Right cardiac atrium (tissue), 5 donors: ENCODE results near the gene GPR180. TPM values are rescaled to one million over a fixed set of nuclear protein-coding genes. Genes with fewer than 3 reads are reported as not detected.

ENCODE experiments used
- ATAC-seq, 2 donors: fragments of 200-7000 bp; cut with Tn5 transposase; one replicate each; pipeline versions ENCODE4 v1.8.0 to v1.9.1; 2020; ENCODE audit warnings: moderate library complexity in 2 of 2, mild to moderate bottlenecking in 1 of 2
- DNase-seq, 3 donors: peaks; one replicate each; pipeline ENCODE4 v3.0.0-alpha.2; 2020
- H3K27ac ChIP-seq: one replicate; pipeline ENCODE4 v1.5.1; 2013; ENCODE audit warnings: mild to moderate bottlenecking, low read length, control low read depth, moderate library complexity
- H3K27me3 ChIP-seq: one replicate; pipeline ENCODE4 v1.6.1; 2013; ENCODE audit not compliant: control insufficient read depth, insufficient read depth
- H3K4me1 ChIP-seq: one replicate; pipeline ENCODE4 v1.6.1; 2013; ENCODE audit warnings: low read length; ENCODE audit not compliant: control insufficient read depth, insufficient read depth
- H3K4me3 ChIP-seq: one replicate; pipeline ENCODE4 v1.5.1; 2013; ENCODE audit warnings: low read length, control low read depth
- H3K9me3 ChIP-seq: one replicate; pipeline ENCODE4 v1.6.1; 2013; ENCODE audit warnings: low read length; ENCODE audit not compliant: control insufficient read depth
- WGBS: extraction: QIAGEN DNeasy Blood & Tissue Kit; methylation state at CpG from one replicate; pipeline ENCODE4 v1.1.7; 2013; 5-methylcytosine and 5-hydroxymethylcytosine counted together
- intact Hi-C, 4 donors: fragments of 100-400 bp; cut with DNase I; formaldehyde crosslinking; loops; one replicate each; pipeline versions ENCODE4 v1.11.0 to v1.14.0; 2022 to 2023
- polyA plus RNA-seq: library from polyadenylated mRNA; stranded (reverse); fragments of 200-250 nt; gene quantifications from one replicate; pipeline ENCODE4 v1.2.3, GENCODE V29; 2013
- total RNA-seq, 4 donors: library from RNA; stranded (reverse); fragmentation: NEBNext Ultra II Directional; extraction: Animal tissue kit (Norgen Biotek cat#: 25700); gene quantifications; one replicate each; pipeline ENCODE4 v1.2.1, GENCODE V29; 2021
- donor health status: healthy with polysubstance abuse.
- donor health status: DM: no; HTN: yes; CAD: no.
- donor health status: DM: no; HTN: no; CAD: no.
- donor health status: DM: no; HTN: yes; CAD: no; lungs with severe emphysema.
- donor health status: DM: yes; HTN: yes; CAD: no.

GPR180 gene
- total and polyA plus RNA-seq, 5 donors, result 1.6 to 4.8 (median 4.1) TPM

DNA sequence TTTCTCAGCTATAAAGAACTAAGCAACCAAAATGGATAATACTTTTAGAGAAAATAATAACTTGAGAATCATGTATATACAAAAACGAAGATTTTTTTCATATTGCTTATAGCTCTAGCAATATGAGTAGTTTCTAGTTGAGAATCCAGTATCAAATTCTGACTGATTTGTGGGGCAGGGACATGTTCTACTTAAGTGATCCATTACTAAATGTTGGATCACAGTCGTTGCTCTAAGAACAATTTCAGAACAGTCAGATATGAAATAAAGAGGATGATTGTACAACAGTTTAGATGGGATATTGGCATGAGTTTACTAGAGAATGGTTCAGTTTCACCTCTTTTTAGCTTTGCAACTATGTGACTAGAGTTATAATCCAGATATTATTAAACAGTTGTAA, 70.7 kb downstream of the GPR180 start:
- Histone ChIP-seq H3K27me3 (no peaks in the 10 kb centered on the region), H3K4me1 (no peaks in the 10 kb centered on the region), H3K27ac (no peak overlapping the region), H3K4me3 (no peak overlapping the region), H3K9me3 (no peaks in the 10 kb centered on the region)
- intact Hi-C loops, result no loop called here
- WGBS, result 77% methylated on average over 2 of the region's 2 CpGs
- DNase-seq (no peak), ATAC-seq (no peak)

- H3K4me3 ChIP-seq, result no peak overlapping the region
- intact Hi-C loops, result no loop called here
- H3K27me3 ChIP-seq, result no peaks in the 10 kb centered on the region
- WGBS, result 58% methylated on average over 5 of the region's 5 CpGs
- H3K27ac ChIP-seq, result no peak overlapping the region
- H3K9me3 ChIP-seq, result no peaks in the 10 kb centered on the region
- DNase-seq (no peak), ATAC-seq (no peak)
- H3K4me1 ChIP-seq, result no peaks in the 10 kb centered on the region
Measured at GRCh38 chr13:94673851-94674250, 72.2 kb downstream of the GPR180 start.

DNA sequence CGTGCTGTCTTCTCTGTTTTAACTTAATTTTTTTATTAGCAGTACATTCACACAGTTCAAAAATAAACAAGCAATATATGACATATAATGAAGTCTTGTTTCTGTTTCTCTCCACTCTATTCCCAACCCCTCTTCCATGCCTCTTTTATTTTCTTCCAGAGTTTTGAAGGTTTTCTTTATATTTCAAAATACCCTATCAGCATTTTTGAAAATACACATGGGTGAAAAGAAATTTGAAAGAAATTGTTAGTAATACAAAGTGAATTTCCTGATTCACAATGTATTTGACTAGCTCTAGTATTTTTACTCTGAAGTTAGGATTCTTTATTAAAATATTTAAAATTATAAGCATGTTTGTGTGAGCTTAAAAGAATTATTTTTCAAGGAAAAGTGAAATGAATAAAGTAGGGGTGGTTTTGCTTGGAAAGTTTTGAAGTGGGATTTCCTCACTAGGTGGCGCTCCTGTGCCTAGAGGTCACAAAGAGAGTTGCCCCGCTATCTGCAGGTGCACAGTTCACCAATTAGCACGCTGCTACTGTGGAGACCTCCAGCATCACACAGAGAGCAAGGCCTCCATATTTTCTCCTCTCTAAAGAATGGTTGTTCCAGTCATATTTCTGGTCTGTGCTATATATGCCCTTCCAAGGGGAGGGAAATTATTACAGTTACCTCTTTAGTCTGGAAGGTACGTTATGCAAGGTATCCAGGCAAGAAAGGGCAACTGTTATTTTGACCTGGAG, 73.1 kb downstream of the GPR180 start:
- H3K27me3 ChIP-seq, result no peaks in the 10 kb centered on the region
- 32% methylated on average over 5 of the region's 5 CpGs for whole genome bisulfite sequencing
- intact Hi-C loops, result no loop called here
- DNase-seq (peak in 2 of 3 donors; percentile 24 to 38), ATAC-seq (no peak)
- H3K4me3 ChIP-seq, result no peak overlapping the region
- no peaks in the 10 kb centered on the region for H3K4me1 ChIP-seq
- no peak overlapping the region for H3K27ac ChIP-seq
- H3K9me3 ChIP-seq, result no peaks in the 10 kb centered on the region

- intact Hi-C loops, result no loop called here
- 59% methylated on average over 2 of the region's 2 CpGs for WGBS
- Histone ChIP-seq H3K27ac (no peak overlapping the region), H3K27me3 (no peaks in the 10 kb centered on the region), H3K4me1 (no peaks in the 10 kb centered on the region), H3K9me3 (no peaks in the 10 kb centered on the region), H3K4me3 (no peak overlapping the region)
- no peak for DNase-seq
- ATAC-seq, result no peak
Measured at GRCh38 chr13:94677799-94678198, 76.1 kb downstream of the GPR180 start.

DNA sequence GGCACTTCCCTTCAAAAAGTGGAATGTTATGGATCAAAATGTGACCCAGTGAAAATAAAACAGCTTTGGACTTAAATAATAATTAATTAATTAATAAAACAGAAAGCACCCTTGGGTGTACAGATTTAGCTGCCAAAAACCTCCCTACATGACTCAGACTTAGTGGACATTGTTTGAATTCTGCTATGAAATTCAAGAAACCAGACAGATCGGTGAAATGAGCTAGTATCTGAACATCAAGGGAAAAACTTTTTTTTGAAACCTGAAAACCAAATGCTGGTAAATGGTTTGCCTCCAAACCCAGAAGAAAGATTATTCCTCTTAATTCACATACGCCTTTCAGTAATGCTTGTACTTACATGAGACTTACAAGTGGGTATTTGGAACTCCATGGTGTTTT, 77.2 kb downstream of the GPR180 start:
- Histone ChIP-seq H3K9me3 (no peaks in the 10 kb centered on the region), H3K4me1 (no peaks in the 10 kb centered on the region), H3K27ac (no peak overlapping the region), H3K27me3 (no peaks in the 10 kb centered on the region), H3K4me3 (no peak overlapping the region)
- intact Hi-C loops, result no loop called here
- 93% methylated on average over 2 of the region's 2 CpGs for WGBS
- ATAC-seq (no peak), DNase-seq (no peak)

DNA sequence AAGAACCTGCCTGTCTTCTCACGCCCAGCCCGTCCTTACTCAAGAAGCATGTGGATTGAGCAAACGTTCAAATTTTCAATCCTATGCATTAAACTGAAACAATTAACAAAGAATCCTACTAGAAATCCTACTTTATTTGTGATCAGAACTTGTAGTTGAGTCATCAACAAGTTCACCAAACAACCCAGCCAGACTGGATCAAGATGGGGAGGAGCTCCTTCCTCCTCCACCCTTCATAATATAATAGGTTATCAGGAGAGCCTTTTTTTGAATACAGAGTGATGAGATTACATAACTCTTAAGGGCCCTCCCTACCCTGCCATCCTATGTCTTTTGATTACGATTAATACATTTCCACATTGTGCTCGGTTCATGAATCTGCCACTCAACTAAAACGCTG, 78.0 kb downstream of the GPR180 start:
- DNase-seq, result no peak
- Histone ChIP-seq H3K27ac (no peak overlapping the region), H3K4me3 (no peak overlapping the region), H3K4me1 (no peaks in the 10 kb centered on the region), H3K27me3 (no peaks in the 10 kb centered on the region), H3K9me3 (no peaks in the 10 kb centered on the region)
- no peak for ATAC-seq
- intact Hi-C loops, result no loop called here
- 90% methylated on average over 6 of the region's 6 CpGs for WGBS

DNA sequence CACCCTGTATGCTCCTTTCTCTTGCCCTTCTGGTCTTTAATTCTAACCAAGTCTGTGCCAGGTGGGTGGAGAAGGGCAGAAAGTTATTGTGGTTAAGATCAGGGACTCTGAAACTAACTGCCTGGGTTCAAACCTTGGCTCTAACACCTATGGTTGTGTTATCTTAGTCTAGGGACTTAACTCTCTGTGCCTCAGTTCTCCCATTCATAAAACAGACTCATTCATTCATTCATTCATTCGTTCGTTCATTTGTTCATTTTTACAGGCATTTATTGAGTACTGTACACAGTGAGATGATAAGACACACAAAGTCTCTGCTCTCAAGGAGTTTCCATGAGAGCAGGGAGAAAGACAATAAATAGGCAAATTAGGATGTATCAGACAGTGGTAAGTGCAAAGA, 80.6 kb downstream of the GPR180 start:
- ATAC-seq, result no peak
- WGBS, result 77% methylated on average over 2 of the region's 2 CpGs

DNA sequence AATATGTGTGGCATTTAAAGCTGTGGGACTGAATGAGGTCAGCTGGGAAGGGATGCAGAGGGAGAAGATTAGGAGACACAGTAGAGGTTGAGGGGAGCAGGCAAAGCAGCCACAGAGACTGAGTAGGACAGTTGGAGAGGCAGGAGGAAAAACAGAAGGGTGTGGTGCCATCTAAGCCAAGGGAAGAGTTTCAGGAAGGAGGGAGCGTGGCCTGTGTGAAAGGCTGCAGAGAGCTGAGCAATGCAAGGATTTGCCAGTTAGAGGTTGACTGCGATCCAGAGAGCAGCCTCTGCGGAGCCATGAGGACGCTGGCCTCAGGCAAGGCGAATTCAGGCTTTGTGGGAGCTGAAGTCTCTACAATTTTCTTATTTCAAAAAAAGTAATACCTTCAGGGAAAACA, 81.8 kb downstream of the GPR180 start:
- H3K9me3 ChIP-seq, result no peaks in the 10 kb centered on the region
- no peaks in the 10 kb centered on the region for H3K4me1 ChIP-seq
- H3K4me3 ChIP-seq, result no peak overlapping the region
- H3K27ac ChIP-seq, result no peak overlapping the region
- intact Hi-C loops, result no loop called here
- DNase-seq, result no peak
- ATAC-seq, result no peak
- WGBS, result 50% methylated on average over 5 of the region's 5 CpGs
- no peaks in the 10 kb centered on the region for H3K27me3 ChIP-seq

More for the DNA sequence above, 80.6 kb downstream of the GPR180 start:
- Histone ChIP-seq H3K4me1 (no peaks in the 10 kb centered on the region), H3K27ac (no peak overlapping the region), H3K27me3 (no peaks in the 10 kb centered on the region), H3K4me3 (no peak overlapping the region), H3K9me3 (no peaks in the 10 kb centered on the region)
- intact Hi-C loops, result no loop called here
- no peak for DNase-seq

Other genes with a start within 250 kb of the GPR180 start
- gene DCT, start 122.2 kb upstream of the GPR180 start, total RNA-seq, result under 1 TPM; 0.24 to 0.46 (median 0.39) TPM
- 0.18 TPM for gene DCT, start 122.2 kb upstream of the GPR180 start, polyA plus RNA-seq
- 1 to 10 TPM; 5.2 to 5.8 (median 5.5) TPM for gene TGDS, start 5.7 kb upstream of the GPR180 start, total RNA-seq
- gene TGDS, start 5.7 kb upstream of the GPR180 start, polyA plus RNA-seq, result 4.9 TPM
- not detected for gene SOX21, start 110.7 kb downstream of the GPR180 start, total RNA-seq
- gene SOX21, start 110.7 kb downstream of the GPR180 start, polyA plus RNA-seq, result not detected